Osteoblast (primary cell): Measurements from ENCODE around the gene LCN6. TPM values are rescaled to one million over a fixed set of nuclear protein-coding genes. Genes with fewer than 3 reads are reported as not detected.

ENCODE experiments used
- DNase-seq: peaks from one replicate; pipeline ENCODE4 v3.0.0; 2011; ENCODE audit warnings: low spot score, mixed read lengths; ENCODE audit not compliant: insufficient read length; ENCODE audit errors: missing footprints
- H2AFZ ChIP-seq: 2 replicates; pipeline ENCODE4 v1.6.0; 2011; ENCODE audit warnings: mild to moderate bottlenecking, low read length
- H3K27ac ChIP-seq: 2 replicates; pipeline ENCODE4 v1.5.1; 2011; ENCODE audit warnings: mild to moderate bottlenecking, low read depth, low read length, moderate library complexity
- H3K27me3 ChIP-seq: 2 replicates; pipeline ENCODE4 v1.6.0; 2012; ENCODE audit warnings: mild to moderate bottlenecking, control low read depth, inconsistent platforms, low read length, moderate library complexity; ENCODE audit not compliant: insufficient read depth
- H3K36me3 ChIP-seq: 2 replicates; pipeline ENCODE4 v1.5.1; 2011; ENCODE audit warnings: mild to moderate bottlenecking, low read length, control low read depth, moderate library complexity; ENCODE audit not compliant: insufficient read depth
- H3K4me1 ChIP-seq: 2 replicates; pipeline ENCODE4 v1.5.1; 2011; ENCODE audit warnings: mild to moderate bottlenecking, low read length, control low read depth, moderate library complexity; ENCODE audit not compliant: insufficient read depth
- H3K4me2 ChIP-seq: 2 replicates; pipeline ENCODE4 v1.6.0; 2011; ENCODE audit warnings: mild to moderate bottlenecking, low read length; ENCODE audit not compliant: insufficient read depth
- H3K4me3 ChIP-seq: fragments of 200-600 bp; sonication (generic); 3 replicates; pipeline ENCODE4 v1.5.1; 2012; ENCODE audit warnings: mild to moderate bottlenecking, low read length, inconsistent platforms; ENCODE audit not compliant: insufficient read depth
- H3K79me2 ChIP-seq: 2 replicates; pipeline ENCODE4 v1.6.0; 2012; ENCODE audit warnings: mild to moderate bottlenecking, low read length, control low read depth, inconsistent platforms; ENCODE audit not compliant: insufficient read depth
- H3K9me3 ChIP-seq: 2 replicates; pipeline ENCODE4 v1.5.1; 2011; ENCODE audit warnings: low read depth, low read length, control low read depth
- H4K20me1 ChIP-seq: 2 replicates; pipeline ENCODE4 v1.6.0; 2012; ENCODE audit warnings: mild to moderate bottlenecking, low read length, control low read depth; ENCODE audit not compliant: insufficient read depth
- CTCF ChIP-seq: IDR thresholded peaks from 2 replicates; pipeline ENCODE4 v1.5.1; 2011; ENCODE audit warnings: mild to moderate bottlenecking, low read depth, low read length, moderate library complexity; ENCODE audit errors: extremely low read depth
- small RNA-seq: library from RNA; depleted of rRNA; stranded (forward); fragments of <200 nt; gene quantifications from one replicate; pipeline ENCODE3, GENCODE V24; 2012
- total RNA-seq: library from RNA; depleted of rRNA; stranded (reverse); fragments of >200 nt; gene quantifications from 2 replicates; pipeline ENCODE4 v1.2.3, GENCODE V29; 2012

Gene LCN6
- total RNA-seq, 1 donor = not detected

- no peaks in the 10 kb centered on the region for H3K9me3 ChIP-seq
- no peak for TF ChIP-seq CTCF
- H3K36me3 ChIP-seq = no peaks in the 10 kb centered on the region
- no peak for DNase-seq
- peaks cover 5% of the 10 kb centered on the region for H3K27me3 ChIP-seq
- H3K79me2 ChIP-seq = no peaks in the 10 kb centered on the region
- no peak overlapping the region for H3K4me2 ChIP-seq
- H3K4me3 ChIP-seq = no peak overlapping the region
- H3K27ac ChIP-seq = no peak overlapping the region
- no peak overlapping the region for H2AFZ ChIP-seq
- H4K20me1 ChIP-seq = no peaks in the 10 kb centered on the region
- H3K4me1 ChIP-seq = no peaks in the 10 kb centered on the region
These were observed 52.4 kb downstream of the LCN6 start for GRCh38 chr9:136695955-136696354.

GRCh38 chr9:136695435-136695895 is 52.9 kb downstream of the LCN6 start:
- Histone ChIP-seq H3K79me2 (no peaks in the 10 kb centered on the region), H4K20me1 (no peaks in the 10 kb centered on the region), H3K4me3 (no peak overlapping the region), H3K4me2 (no peak overlapping the region), H3K27ac (no peak overlapping the region), H2AFZ (no peak overlapping the region), H3K36me3 (no peaks in the 10 kb centered on the region), H3K27me3 (peaks cover 3% of the 10 kb centered on the region), H3K9me3 (no peaks in the 10 kb centered on the region), H3K4me1 (no peaks in the 10 kb centered on the region)
- no peak for TF ChIP-seq CTCF
- DNase-seq = no peak

GRCh38 chr9:136694872-136695247 is 53.5 kb downstream of the LCN6 start:
- DNase-seq = no peak
- H3K4me2 ChIP-seq = no peak overlapping the region
- H3K79me2 ChIP-seq = no peaks in the 10 kb centered on the region
- no peaks in the 10 kb centered on the region for H3K27me3 ChIP-seq
- no peaks in the 10 kb centered on the region for H3K9me3 ChIP-seq
- no peak overlapping the region for H3K4me3 ChIP-seq
- no peak for TF ChIP-seq CTCF
- no peak overlapping the region for H3K27ac ChIP-seq
- no peak overlapping the region for H2AFZ ChIP-seq
- H4K20me1 ChIP-seq = no peaks in the 10 kb centered on the region
- H3K4me1 ChIP-seq = no peaks in the 10 kb centered on the region
- no peaks in the 10 kb centered on the region for H3K36me3 ChIP-seq

GRCh38 chr9:136694163-136694871 is 54.0 kb downstream of the LCN6 start:
- H3K9me3 ChIP-seq = no peaks in the 10 kb centered on the region
- no peak overlapping the region for H3K27ac ChIP-seq
- H3K4me3 ChIP-seq = no peak overlapping the region
- no peak overlapping the region for H2AFZ ChIP-seq
- no peaks in the 10 kb centered on the region for H3K27me3 ChIP-seq
- peak; percentile 99 for DNase-seq
- no peaks in the 10 kb centered on the region for H4K20me1 ChIP-seq
- H3K4me2 ChIP-seq = no peak overlapping the region
- no peaks in the 10 kb centered on the region for H3K36me3 ChIP-seq
- no peaks in the 10 kb centered on the region for H3K79me2 ChIP-seq
- TF ChIP-seq CTCF = peak; percentile 65
- H3K4me1 ChIP-seq = no peaks in the 10 kb centered on the region

Small RNAs within 50 kb of the gene (small RNA-seq; reads per million reads assigned to genes)
- gene ATP6V1G1P3 = not detected
- gene MIR6722 = not detected

Other genes with a start within 250 kb of the LCN6 start
- gene NOTCH1, start 202.5 kb downstream of the LCN6 start, total RNA-seq = 10.5 and 14.4 TPM in 2 replicates
- 3.3 and 6.2 TPM in 2 replicates for gene EGFL7, start 85.6 kb downstream of the LCN6 start, total RNA-seq
- gene AGPAT2, start 61.1 kb downstream of the LCN6 start, total RNA-seq = 26.5 and 30.0 TPM in 2 replicates
- not detected in 2 replicates for gene DIPK1B, start 36.0 kb downstream of the LCN6 start, total RNA-seq
- not detected in 2 replicates for gene LCN10, start 5.6 kb downstream of the LCN6 start, total RNA-seq
- gene LCN8, start 9.7 kb upstream of the LCN6 start, total RNA-seq = not detected in 2 replicates
- gene LCN15, start 16.0 kb upstream of the LCN6 start, total RNA-seq = not detected in 2 replicates
- gene TMEM141, start 42.8 kb upstream of the LCN6 start, total RNA-seq = 31.8 and 39.8 TPM in 2 replicates
- gene CCDC183, start 47.8 kb upstream of the LCN6 start, total RNA-seq = under 0.01 TPM in 1 of 2 replicates, not detected in the other
- gene RABL6, start 59.4 kb upstream of the LCN6 start, total RNA-seq = 64.2 and 64.8 TPM in 2 replicates
- gene AJM1, start 94.0 kb upstream of the LCN6 start, total RNA-seq = 0.88 and 1.1 TPM in 2 replicates
- gene PHPT1, start 100.9 kb upstream of the LCN6 start, total RNA-seq = 54.2 and 59.0 TPM in 2 replicates
- gene MAMDC4, start 103.8 kb upstream of the LCN6 start, total RNA-seq = 0.88 and 1.4 TPM in 2 replicates
- gene EDF1, start 117.8 kb upstream of the LCN6 start, total RNA-seq = 126 and 173 TPM in 2 replicates
- gene TRAF2, start 138.0 kb upstream of the LCN6 start, total RNA-seq = 6.2 and 6.8 TPM in 2 replicates
- gene FBXW5, start 196.2 kb upstream of the LCN6 start, total RNA-seq = 143 and 157 TPM in 2 replicates
- 1.2 TPM in 1 of 2 replicates, not detected in the other for gene C8G, start 196.7 kb upstream of the LCN6 start, total RNA-seq
- not detected in 2 replicates for gene LCN12, start 203.7 kb upstream of the LCN6 start, total RNA-seq
- gene PTGDS, start 229.0 kb upstream of the LCN6 start, total RNA-seq = 37.4 and 57.9 TPM in 2 replicates
- gene LCNL1, start 234.5 kb upstream of the LCN6 start, total RNA-seq = 4.4 and 5.4 TPM in 2 replicates
- 13.3 and 16.6 TPM in 2 replicates for gene PAXX, start 243.9 kb upstream of the LCN6 start, total RNA-seq
- 1.5 and 2.5 TPM in 2 replicates for gene CLIC3, start 248.0 kb upstream of the LCN6 start, total RNA-seq